A549 (cell line): ENCODE data around the gene SLC15A3. TPM values are rescaled to one million over a fixed set of nuclear protein-coding genes. Genes with fewer than 3 reads are reported as not detected.

Experiments used
- ATAC-seq, 2 experiments: fragments of 200-7000 bp in 1 of 2; fragments of >200 bp in 1 of 2; cut with Nextera tagmentation in 1 of 2; cut with Tn5 transposase in 1 of 2; 3 replicates each; pipeline versions ENCODE4 v1.8.0 to v1.9.1; 2018 to 2020; ENCODE audit warnings: mild to moderate bottlenecking in 1 of 2, moderate library complexity in 1 of 2
- CTCF ChIA-PET: fragments of 300-600 bp; sonication (Branson Sonifier 250); formaldehyde crosslinking; extraction: SDS; loops from one replicate; lab custom pipeline; 2021; ENCODE audit warnings: antibody characterized with exemption, inconsistent platforms; lab: Yijun Ruan, JAX
- POLR2A ChIA-PET: fragments of 350-600 bp; formaldehyde crosslinking; extraction: SDS; loops from one replicate; lab custom pipeline; 2021; ENCODE audit warnings: antibody characterized with exemption, inconsistent platforms; lab: Yijun Ruan, JAX
- DNase-seq, 2 experiments: peaks; one replicate each; pipeline versions ENCODE4 v3.0.0 to v3.0.0-alpha.2; 2011 to 2016; ENCODE audit warnings: low read depth in 1 of 2, low spot score in 1 of 2
- FAIRE-seq: peaks from 2 replicates; lab custom pipeline; 2011; peaks lifted over from hg19 to GRCh38; lab: Jason Lieb, UNC
- H3K27ac ChIP-seq, 2 experiments: fragments of >200 bp; sonication (Bioruptor Twin); formaldehyde crosslinking; 3 replicates each; pipeline ENCODE4 v1.5.1; 2016 to 2017
- H3K4me1 ChIP-seq: fragments of >200 bp; sonication (Bioruptor Twin); formaldehyde crosslinking; 3 replicates; pipeline ENCODE4 v1.6.1; 2016
- H3K4me2 ChIP-seq: fragments of >200 bp; sonication (Bioruptor Twin); formaldehyde crosslinking; 3 replicates; pipeline ENCODE4 v1.6.1; 2016
- H3K4me3 ChIP-seq: fragments of >200 bp; sonication (Bioruptor Twin); formaldehyde crosslinking; 3 replicates; pipeline ENCODE4 v1.5.1; 2016
- H3K9me3 ChIP-seq: fragments of >200 bp; sonication (Bioruptor Twin); formaldehyde crosslinking; 3 replicates; pipeline ENCODE4 v1.6.1; 2016
- CBX2 ChIP-seq: fragments of 200-600 bp; sonication (generic); IDR thresholded peaks from 2 replicates; pipeline ENCODE4 v1.6.1; 2016; ENCODE audit warnings: low read depth, mild to moderate bottlenecking, borderline replicate concordance
- CEBPB ChIP-seq, 2 experiments: fragments of >200 bp in 1 of 2; sonication (Bioruptor Twin) in 1 of 2; formaldehyde crosslinking in 1 of 2; IDR thresholded peaks; 2 replicates each; pipeline ENCODE4 v1.6.1; 2012 to 2016
- CHD2 ChIP-seq: fragments of 150-350 bp; IDR thresholded peaks from 2 replicates; pipeline ENCODE4 v1.6.1; 2014; ENCODE audit warnings: low read length; ENCODE audit not compliant: partially characterized antibody
- CHD4 ChIP-seq: fragments of 200-600 bp; sonication (generic); IDR thresholded peaks from 2 replicates; pipeline ENCODE4 v1.6.1; 2016; ENCODE audit warnings: antibody characterized with exemption, mild to moderate bottlenecking, borderline replicate concordance
- HDAC2 ChIP-seq: fragments of 200-600 bp; sonication (generic); IDR thresholded peaks from 2 replicates; pipeline ENCODE4 v1.6.1; 2016
- HOXA7 ChIP-seq: fragments of 250-450 bp; sonication (Bioruptor Pico); IDR thresholded peaks from 2 replicates; pipeline ENCODE4 v1.5.0; 2020; ENCODE audit warnings: mild to moderate bottlenecking, moderate library complexity
- HOXB13 ChIP-seq: fragments of 250-450 bp; sonication (Bioruptor Pico); IDR thresholded peaks from 2 replicates; pipeline ENCODE4 v1.5.0; 2020; ENCODE audit warnings: low read depth, mild to moderate bottlenecking, moderate library complexity
- JUN ChIP-seq, 2 experiments: fragments of >200 bp; sonication (Bioruptor Twin); formaldehyde crosslinking; IDR thresholded peaks; 2 replicates in 1 of 2; 3 replicates in 1 of 2; pipeline ENCODE4 v1.6.1; 2016 to 2017
- NFE2L2 ChIP-seq: fragments of 150-350 bp; conservative IDR thresholded peaks from 2 replicates; pipeline ENCODE4 v1.6.1; 2014; ENCODE audit warnings: low read length
- PHF8 ChIP-seq: fragments of 200-600 bp; sonication (generic); IDR thresholded peaks from 2 replicates; pipeline ENCODE4 v1.6.1; 2016; ENCODE audit warnings: low read depth, mild to moderate bottlenecking, antibody characterized with exemption, moderate library complexity, borderline replicate concordance
- POLR2A ChIP-seq: IDR thresholded peaks from 2 replicates; pipeline ENCODE4 v1.6.1; 2012; ENCODE audit warnings: mild to moderate bottlenecking, low read length
- RCOR1 ChIP-seq: fragments of 150-350 bp; IDR thresholded peaks from 2 replicates; pipeline ENCODE4 v1.6.1; 2014; ENCODE audit warnings: antibody characterized with exemption, low read length, low read depth
- RFX5 ChIP-seq: fragments of 450-650 bp; IDR thresholded peaks from 2 replicates; pipeline ENCODE4 v1.7.1; 2014; ENCODE audit warnings: antibody characterized with exemption, mild to moderate bottlenecking, moderate library complexity
- SREBF2 ChIP-seq: fragments of 450-650 bp; IDR thresholded peaks from 2 replicates; pipeline ENCODE4 v1.6.1; 2014; ENCODE audit warnings: mild to moderate bottlenecking, moderate library complexity
- ZC3H11A ChIP-seq: fragments of 450-650 bp; IDR thresholded peaks from 2 replicates; pipeline ENCODE4 v1.6.1; 2014; ENCODE audit warnings: antibody characterized with exemption, mild to moderate bottlenecking
- ZFP36 ChIP-seq: fragments of 450-650 bp; IDR thresholded peaks from 2 replicates; pipeline ENCODE4 v1.6.1; 2014; ENCODE audit warnings: borderline replicate concordance; ENCODE audit not compliant: partially characterized antibody
- WGBS: methylation state at CpG from one replicate; pipeline ENCODE4 v1.1.6; 2017; ENCODE audit errors: missing lambda C conversion rate; 5-methylcytosine and 5-hydroxymethylcytosine counted together
- polyA plus RNA-seq, 4 experiments: library from polyadenylated mRNA; depleted of rRNA in 3 of 4; stranded (reverse); fragments of >200 nt; fragmentation: RNase III in 1 of 4; extraction: RNeasy Plus Mini Kit Qiagen cat#74134 plus additional on column Dnase treatment in 1 of 4; gene quantifications; 2 replicates in 3 of 4; 3 replicates in 1 of 4; pipeline ENCODE4 v1.2.3, GENCODE V29; 2011 to 2017
- TF ChIP-seq, protein P1 (sequence below): fragments of 150-350 bp; IDR thresholded peaks from 2 replicates; pipeline ENCODE4 v1.6.1; 2014; ENCODE audit warnings: low read depth, mild to moderate bottlenecking, low read length
- TF ChIP-seq, protein P2 (sequence below): IDR thresholded peaks from 2 replicates; pipeline ENCODE4 v1.6.1; 2012; ENCODE audit warnings: low read depth, borderline replicate concordance
- TF ChIP-seq, protein P3 (sequence below): IDR thresholded peaks from 2 replicates; pipeline ENCODE4 v1.6.1; 2012
- TF ChIP-seq, protein P4 (sequence below): fragments of 250-450 bp; sonication (Bioruptor Pico); IDR thresholded peaks from 2 replicates; pipeline ENCODE4 v1.5.0; 2020; ENCODE audit warnings: low read depth, mild to moderate bottlenecking, moderate library complexity

Gene SLC15A3
- polyA plus RNA-seq, 2 of the 4 experiments (the other 2 are of a cell fraction): not detected

DNA sequence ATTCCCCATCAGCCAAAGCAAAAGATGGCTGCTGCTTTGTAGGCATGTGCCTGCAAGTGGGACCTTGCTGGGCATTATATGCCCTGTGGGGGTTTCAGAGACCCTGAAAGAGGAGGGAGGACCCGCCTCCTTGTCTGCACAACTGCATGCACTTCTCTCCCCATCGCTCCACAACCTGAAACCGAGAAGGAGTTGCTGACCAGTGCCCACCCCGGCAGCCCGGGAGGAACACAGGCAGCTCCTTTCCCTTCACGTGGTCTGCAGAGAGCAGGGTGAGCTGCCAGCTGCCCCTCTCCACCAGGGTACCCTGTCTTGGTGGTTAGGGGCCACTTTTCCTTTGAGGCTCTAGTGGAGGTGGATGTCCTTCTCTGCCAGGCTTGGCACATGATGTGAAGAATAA, 29.1 kb downstream of the SLC15A3 start (continued):
- TF ChIP-seq, protein P1, sequence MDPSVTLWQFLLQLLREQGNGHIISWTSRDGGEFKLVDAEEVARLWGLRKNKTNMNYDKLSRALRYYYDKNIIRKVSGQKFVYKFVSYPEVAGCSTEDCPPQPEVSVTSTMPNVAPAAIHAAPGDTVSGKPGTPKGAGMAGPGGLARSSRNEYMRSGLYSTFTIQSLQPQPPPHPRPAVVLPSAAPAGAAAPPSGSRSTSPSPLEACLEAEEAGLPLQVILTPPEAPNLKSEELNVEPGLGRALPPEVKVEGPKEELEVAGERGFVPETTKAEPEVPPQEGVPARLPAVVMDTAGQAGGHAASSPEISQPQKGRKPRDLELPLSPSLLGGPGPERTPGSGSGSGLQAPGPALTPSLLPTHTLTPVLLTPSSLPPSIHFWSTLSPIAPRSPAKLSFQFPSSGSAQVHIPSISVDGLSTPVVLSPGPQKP: no peak
- no peak for TF ChIP-seq POLR2A
- no peak for TF ChIP-seq ZFP36
- no peak for TF ChIP-seq HDAC2
- no peak for TF ChIP-seq JUN (IDR thresholded peaks at IDR 0.05)

DNA sequence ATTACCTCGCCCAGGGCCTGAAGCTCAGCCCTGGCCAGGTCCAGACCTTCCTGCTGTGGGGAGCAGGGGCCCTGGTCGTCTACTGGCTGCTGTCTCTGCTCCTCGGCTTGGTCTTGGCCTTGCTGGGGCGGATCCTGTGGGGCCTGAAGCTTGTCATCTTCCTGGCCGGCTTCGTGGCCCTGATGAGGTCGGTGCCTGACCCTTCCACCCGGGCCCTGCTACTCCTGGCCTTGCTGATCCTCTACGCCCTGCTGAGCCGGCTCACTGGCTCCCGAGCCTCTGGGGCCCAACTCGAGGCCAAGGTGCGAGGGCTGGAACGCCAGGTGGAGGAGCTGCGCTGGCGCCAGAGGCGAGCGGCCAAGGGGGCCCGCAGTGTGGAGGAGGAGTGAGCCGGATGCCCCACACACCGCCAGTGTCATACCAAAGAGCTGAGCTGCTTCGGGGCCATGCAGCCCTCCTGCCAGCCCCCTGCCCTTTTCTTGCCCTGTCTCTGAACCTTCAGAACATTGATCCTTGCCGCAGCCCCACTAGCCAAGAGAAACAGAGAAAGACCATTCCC, 30.1 kb downstream of the SLC15A3 start:
- 93% methylated on average over 23 of the region's 23 CpGs for WGBS
- TF ChIP-seq CBX2: no peak
- TF ChIP-seq HOXB13 (CRISPR knock-in tag): no peak
- no peak for TF ChIP-seq NFE2L2
- TF ChIP-seq PHF8: no peak
- no peak for TF ChIP-seq JUN (IDR thresholded peaks at IDR 0.05)
- TF ChIP-seq, all 56 proteins: peak for 0
- ATAC-seq (no peak), FAIRE-seq (no peak), DNase-seq (no peak)
- Histone ChIP-seq H3K9me3 (no peaks in the 10 kb centered on the region), H3K4me1 (peaks cover 33% of the 10 kb centered on the region), H3K4me2 (no peak overlapping the region), H3K4me3 (no peak overlapping the region), H3K27ac (no peak overlapping the region)
- POLR2A ChIA-PET: no interaction called here
- CTCF ChIA-PET: interaction anchor here (0.9 to 3.8 kb wide), 4 partner anchors 12 to 158 kb away, joined by 3 to 11 read pairs (median 6); no protein-coding TSS in a partner anchor

DNA sequence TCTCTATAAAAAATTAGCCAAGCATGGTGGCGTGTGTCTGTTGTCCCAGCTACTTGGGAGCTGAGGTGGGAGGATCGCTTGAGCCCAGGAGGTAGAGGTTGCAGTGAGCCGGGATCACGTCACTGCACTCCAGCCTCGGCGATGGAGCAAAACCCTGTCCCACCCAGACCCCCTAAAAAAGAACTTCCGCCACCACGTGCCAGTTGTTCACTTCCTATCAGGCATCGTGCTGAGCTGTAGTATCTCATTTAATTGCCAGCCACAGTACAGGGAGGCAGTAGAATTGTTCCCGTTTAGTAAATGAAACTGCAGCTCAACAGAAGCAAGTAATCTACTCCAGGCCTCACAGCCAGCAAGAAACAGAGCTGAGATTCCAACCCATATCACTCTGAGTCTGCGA, 30.7 kb downstream of the SLC15A3 start:
- Histone ChIP-seq H3K9me3 (no peaks in the 10 kb centered on the region), H3K4me3 (no peak overlapping the region), H3K4me2 (no peak overlapping the region), H3K27ac (no peak overlapping the region), H3K4me1 (peaks cover 32% of the 10 kb centered on the region)
- DNase-seq (no peak), ATAC-seq (no peak), FAIRE-seq (no peak)
- ChIA-PET CTCF (interaction anchor here (0.9 to 3.8 kb wide), 4 partner anchors 12 to 159 kb away, joined by 3 to 11 read pairs (median 6); no protein-coding TSS in a partner anchor), POLR2A (no interaction called here)
- 89% methylated on average over 11 of the region's 11 CpGs for WGBS
- TF ChIP-seq HDAC2 (no peak), SREBF2 (no peak), RFX5 (no peak), HOXA7 (CRISPR knock-in tag) (no peak), CHD2 (no peak), ZFP36 (no peak), CEBPB (IDR thresholded peaks at IDR 0.05) (no peak), PHF8 (no peak), CHD4 (no peak), RCOR1 (no peak), ZC3H11A (no peak)
- TF ChIP-seq, protein P2, sequence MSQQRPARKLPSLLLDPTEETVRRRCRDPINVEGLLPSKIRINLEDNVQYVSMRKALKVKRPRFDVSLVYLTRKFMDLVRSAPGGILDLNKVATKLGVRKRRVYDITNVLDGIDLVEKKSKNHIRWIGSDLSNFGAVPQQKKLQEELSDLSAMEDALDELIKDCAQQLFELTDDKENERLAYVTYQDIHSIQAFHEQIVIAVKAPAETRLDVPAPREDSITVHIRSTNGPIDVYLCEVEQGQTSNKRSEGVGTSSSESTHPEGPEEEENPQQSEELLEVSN: no peak
- TF ChIP-seq, protein P3, sequence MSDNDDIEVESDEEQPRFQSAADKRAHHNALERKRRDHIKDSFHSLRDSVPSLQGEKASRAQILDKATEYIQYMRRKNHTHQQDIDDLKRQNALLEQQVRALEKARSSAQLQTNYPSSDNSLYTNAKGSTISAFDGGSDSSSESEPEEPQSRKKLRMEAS: no peak
- TF ChIP-seq, protein P4, sequence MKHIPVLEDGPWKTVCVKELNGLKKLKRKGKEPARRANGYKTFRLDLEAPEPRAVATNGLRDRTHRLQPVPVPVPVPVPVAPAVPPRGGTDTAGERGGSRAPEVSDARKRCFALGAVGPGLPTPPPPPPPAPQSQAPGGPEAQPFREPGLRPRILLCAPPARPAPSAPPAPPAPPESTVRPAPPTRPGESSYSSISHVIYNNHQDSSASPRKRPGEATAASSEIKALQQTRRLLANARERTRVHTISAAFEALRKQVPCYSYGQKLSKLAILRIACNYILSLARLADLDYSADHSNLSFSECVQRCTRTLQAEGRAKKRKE: no peak
